Colon (tissue), 2 donors: Measurements from ENCODE around the gene PEX11A.
A peak's percentile ranks its signal among the peaks of the same experiment; 100 is the strongest.
"Not testable (repeated sequence)": the region's sequence is repeated elsewhere in the genome, so short reads cannot be mapped to it uniquely, and the experiment has no call there.

Experiments
- FAIRE-seq: peaks from 2 replicates; lab custom pipeline; 2012; peaks lifted over from hg19 to GRCh38; lab: Jason Lieb, UNC
- donor health status: control.
- donor health status: control.

Gene PEX11A

GRCh38 chr15:89690276-89691218, at the start of gene PEX11A, which contains the start of gene WDR93:
Gene PEX11A, minus strand, starts transcription at chr15:89690754. Its CDS starts 122 bp downstream, at chr15:89690632.
Gene WDR93, plus strand, starts transcription at chr15:89690811. Its CDS starts 10,936 bp downstream, at chr15:89701747.
- no peak for FAIRE-seq

DNA sequence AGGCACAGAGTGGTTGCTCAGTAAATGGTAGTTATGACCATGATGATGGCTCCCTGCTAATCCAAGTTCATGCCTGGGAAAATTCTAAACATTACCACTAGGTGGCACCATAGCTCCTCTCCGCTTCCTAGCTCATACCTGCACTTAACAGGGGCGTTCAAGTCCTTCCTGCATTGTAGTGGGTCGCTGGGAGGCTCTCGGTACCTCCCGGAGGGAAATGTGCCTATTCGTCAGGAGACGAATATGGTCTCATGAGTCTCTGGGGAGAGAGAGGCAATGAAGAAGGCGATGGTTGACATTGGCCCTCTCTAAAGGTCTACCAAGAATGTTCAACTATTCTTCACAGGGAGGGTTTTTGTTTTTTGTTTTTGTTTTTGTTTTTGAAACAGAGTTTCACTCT, 49.6 kb upstream of the PEX11A start:
- FAIRE-seq, result peak; percentile 69

- no peak for FAIRE-seq
Observed at GRCh38 chr15:89735773-89736172, 45.2 kb upstream of the PEX11A start.

DNA sequence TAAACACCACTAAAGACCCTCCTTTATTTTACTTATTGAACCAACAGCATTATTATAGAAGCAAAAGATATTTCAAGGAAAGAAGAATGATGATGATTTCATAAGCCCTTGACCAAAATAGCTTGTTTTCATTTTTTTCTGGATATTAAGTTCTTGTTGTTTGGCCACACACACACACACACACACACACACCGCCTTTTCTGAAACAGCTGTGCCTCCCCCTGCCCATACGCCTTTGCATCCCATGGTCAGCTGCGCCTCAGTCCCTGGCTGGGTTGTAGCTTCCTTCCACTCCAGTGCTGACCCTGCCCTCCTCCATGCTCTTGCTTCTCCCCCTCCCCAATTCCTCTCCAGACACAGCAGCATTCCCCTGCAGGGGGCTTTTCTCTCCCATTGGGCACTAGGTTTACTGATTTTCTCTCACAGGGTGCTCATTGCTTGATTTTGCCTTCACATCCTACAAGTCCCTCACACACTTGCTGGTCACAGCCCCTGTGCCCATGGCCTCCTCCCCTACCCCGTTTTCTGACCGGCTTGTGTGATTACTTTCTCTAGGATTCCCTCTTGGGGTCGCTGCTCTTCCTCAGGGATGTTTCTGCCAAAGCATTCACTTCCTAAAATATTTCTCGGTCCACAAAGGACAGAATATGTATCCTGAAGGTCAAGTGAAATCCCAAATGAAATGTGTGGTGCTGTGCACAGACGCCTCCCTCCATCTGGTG, 42.1 kb upstream of the PEX11A start:
- no peak for FAIRE-seq

- no peak for FAIRE-seq
Observed at GRCh38 chr15:89731275-89731674, 40.7 kb upstream of the PEX11A start.

- no peak for FAIRE-seq
Observed at GRCh38 chr15:89728254-89728653, 37.7 kb upstream of the PEX11A start.

GRCh38 chr15:89725064-89725463, 34.5 kb upstream of the PEX11A start:
- no peak for FAIRE-seq

DNA sequence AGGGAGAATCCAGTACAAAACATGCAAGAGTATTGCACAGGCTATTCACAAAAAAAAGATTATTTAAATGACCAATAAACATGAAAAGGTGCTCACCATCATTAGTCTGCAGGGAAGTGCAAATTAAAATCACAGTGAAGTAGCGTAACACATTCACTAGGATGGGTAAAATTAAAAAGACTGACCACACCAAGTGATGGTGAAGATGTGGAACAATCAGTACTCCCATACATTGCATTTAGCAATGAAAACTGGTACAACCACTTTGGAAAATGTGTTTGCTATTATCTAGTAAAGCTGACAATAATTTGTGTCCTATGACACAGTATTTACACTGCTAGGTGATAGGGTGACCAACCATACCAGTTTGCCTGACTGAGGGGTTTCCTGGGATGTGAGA, 34.1 kb upstream of the PEX11A start:
- FAIRE-seq, result no peak

GRCh38 chr15:89723031-89723430, 32.5 kb upstream of the PEX11A start:
- no peak for FAIRE-seq

- FAIRE-seq, result no peak
Observed at GRCh38 chr15:89714775-89715174, 24.2 kb upstream of the PEX11A start.

GRCh38 chr15:89707577-89707976, 17.0 kb upstream of the PEX11A start:
- FAIRE-seq, result no peak

GRCh38 chr15:89704411-89704810, 13.9 kb upstream of the PEX11A start:
- no peak for FAIRE-seq

DNA sequence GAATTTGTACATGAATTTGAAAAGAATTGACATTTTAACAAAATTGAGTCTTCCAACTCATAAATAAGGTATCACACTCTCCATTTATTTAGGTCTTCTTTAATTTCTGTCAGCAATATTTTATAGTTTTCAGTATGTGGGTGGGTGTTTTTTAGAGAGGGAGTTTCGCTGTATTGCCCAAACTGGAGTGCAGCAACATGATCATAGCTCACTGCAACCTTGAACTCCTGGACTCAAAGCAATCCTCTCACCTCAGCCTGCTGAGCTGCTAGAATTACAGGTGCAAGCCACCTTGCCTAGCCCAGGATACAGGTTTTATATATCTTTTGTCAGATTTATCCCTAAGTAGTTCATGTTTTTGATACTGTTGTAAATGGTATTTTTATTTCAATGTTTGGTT, 4.6 kb upstream of the PEX11A start:
- FAIRE-seq, result no peak

DNA sequence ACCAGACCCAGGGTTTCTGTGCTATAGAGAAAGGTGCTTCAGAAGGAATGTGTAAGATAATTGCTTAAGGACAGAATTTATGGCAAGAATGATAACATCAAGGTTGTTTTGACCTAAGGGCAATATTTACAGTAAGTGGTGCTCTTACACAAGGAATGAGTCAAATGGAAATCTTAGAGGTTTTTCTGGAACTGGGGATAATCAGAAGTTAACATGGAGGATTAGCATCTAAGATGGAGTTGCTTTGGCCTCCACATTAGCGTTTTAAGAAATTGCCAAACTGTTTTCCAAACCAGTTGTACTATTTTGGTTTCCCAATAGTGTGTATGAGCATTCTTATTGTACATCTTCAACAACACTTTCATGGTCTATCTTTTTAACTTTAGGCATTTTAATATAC, 3.1 kb upstream of the PEX11A start:
- FAIRE-seq, result no peak

GRCh38 chr15:89693091-89693490, 2.5 kb upstream of the PEX11A start:
- no peak for FAIRE-seq

DNA sequence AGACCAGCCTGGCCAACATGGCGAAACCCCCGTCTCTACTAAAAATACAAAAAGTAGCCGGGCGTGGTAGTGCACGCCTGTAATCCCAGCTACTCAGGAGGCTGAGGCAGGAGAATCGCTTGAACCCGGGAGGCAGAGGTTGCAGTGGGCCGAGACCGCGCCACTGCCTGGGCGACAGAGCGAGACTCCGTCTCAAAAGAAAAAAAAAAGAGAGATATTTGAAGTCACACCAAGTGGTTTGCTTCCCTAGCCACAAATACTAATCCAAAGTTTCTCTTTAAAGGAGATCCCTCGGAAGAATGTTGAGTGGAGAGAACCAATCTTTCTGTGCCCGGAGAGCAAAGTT, 651 bp downstream of the PEX11A start:
- not testable (repeated sequence) for FAIRE-seq

DNA sequence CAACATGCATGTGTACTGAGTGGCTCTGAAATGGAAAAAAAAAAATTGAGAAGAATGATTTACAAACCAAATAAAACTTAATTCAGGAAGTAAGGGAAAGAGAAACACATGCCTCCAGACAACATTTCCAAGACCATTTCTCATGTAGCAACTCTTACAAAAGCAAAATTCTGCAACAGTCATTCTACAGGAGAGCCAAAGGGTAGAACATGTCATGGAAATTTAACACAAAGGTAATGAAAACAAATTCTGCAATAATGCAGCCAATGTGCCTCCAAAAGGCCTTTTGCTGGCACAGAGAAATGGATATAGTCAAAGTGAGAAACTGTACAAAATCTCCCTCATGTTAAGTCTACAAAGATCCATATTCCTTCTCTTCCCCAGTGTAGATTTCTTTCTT, 4.0 kb downstream of the PEX11A start:
- no peak for FAIRE-seq

DNA sequence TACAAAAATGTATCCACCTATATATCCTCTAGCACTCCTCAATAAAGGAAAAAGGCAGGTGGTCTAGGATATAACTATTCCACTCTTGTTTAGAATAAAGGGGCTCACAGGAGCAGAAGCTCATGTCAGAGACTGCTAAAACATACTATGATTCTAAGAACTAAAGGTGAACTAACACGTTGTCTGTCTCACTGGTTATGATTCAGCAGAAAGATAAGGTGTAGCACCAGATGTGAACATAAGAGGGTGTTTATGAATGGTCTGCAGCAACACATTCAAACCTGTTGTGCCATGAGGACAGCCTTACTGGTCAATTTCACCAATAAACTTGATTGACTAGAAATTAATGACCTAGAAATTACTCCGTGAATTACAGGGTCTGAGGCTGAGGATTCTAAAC, 4.6 kb downstream of the PEX11A start:
- FAIRE-seq, result no peak

- no peak for FAIRE-seq
Observed at GRCh38 chr15:89681146-89681545, 9.4 kb downstream of the PEX11A start.

GRCh38 chr15:89680282-89680873, 10.2 kb downstream of the PEX11A start:
- no peak for FAIRE-seq

DNA sequence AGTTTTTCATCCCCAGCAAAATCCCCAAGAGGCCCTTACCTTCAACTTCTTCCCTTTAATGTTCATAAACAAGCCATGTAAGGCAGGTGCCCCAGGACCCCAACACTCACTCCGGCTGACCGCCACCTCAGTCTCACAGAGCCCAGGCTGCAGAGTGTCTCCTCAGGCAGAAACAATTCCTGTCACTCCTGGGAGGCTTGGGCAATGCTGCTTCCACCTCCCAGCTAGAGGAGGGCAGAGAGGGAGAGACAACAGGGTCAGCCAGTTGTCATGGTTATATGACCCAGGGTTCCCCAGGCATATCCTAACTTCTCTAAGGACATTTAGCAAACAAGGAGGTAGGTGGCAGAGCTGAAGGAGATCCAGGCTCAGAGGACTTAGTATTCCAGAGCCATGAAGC, 11.3 kb downstream of the PEX11A start, which contains the start of gene PLIN1:
PLIN1 (minus strand) TSS at position 156 of the 400 bp plus-strand sequence. CDS start 1,878 bp downstream, outside the sequence.
- FAIRE-seq, result no peak

- no peak for FAIRE-seq
Observed at GRCh38 chr15:89677381-89677780, 13.2 kb downstream of the PEX11A start.

GRCh38 chr15:89675606-89676005, 14.9 kb downstream of the PEX11A start:
- no peak for FAIRE-seq
